Neural progenitor cell (in vitro differentiated cells): Measurements from ENCODE around the gene COMMD8. TPM values are rescaled to one million over a fixed set of nuclear protein-coding genes. Genes with fewer than 3 reads are reported as not detected.
A peak's percentile ranks its signal among the peaks of the same experiment; 100 is the strongest.

Source experiments
- DNase-seq: peaks from one replicate; pipeline ENCODE4 v3.0.0-alpha.2; 2016; ENCODE audit warnings: low spot score
- H2AFZ ChIP-seq: fragments of 200-600 bp; sonication (generic); replicated peaks from 2 replicates; pipeline ENCODE4 v1.6.1; 2016; ENCODE audit warnings: antibody characterized with exemption
- H3F3A ChIP-seq: fragments of 200-600 bp; sonication (generic); 2 replicates; pipeline ENCODE4 v1.6.1; 2016; ENCODE audit warnings: antibody characterized with exemption, low read depth
- H3K27ac ChIP-seq: fragments of 200-600 bp; sonication (generic); 2 replicates; pipeline ENCODE4 v1.5.1; 2016; ENCODE audit warnings: mild to moderate bottlenecking
- H3K27me3 ChIP-seq: fragments of 200-600 bp; sonication (generic); 2 replicates; pipeline ENCODE4 v1.6.1; 2016; ENCODE audit warnings: mild to moderate bottlenecking, moderate library complexity
- H3K36me3 ChIP-seq: fragments of 200-600 bp; sonication (generic); 2 replicates; pipeline ENCODE4 v1.5.1; 2016
- H3K4me1 ChIP-seq: fragments of 200-600 bp; sonication (generic); 2 replicates; pipeline ENCODE4 v1.6.1; 2016; ENCODE audit warnings: mixed run types
- H3K4me2 ChIP-seq: fragments of 200-600 bp; sonication (generic); 2 replicates; pipeline ENCODE4 v1.6.1; 2016
- H3K4me3 ChIP-seq: fragments of 200-600 bp; sonication (generic); 2 replicates; pipeline ENCODE4 v1.5.1; 2016
- H3K79me2 ChIP-seq: fragments of 200-600 bp; sonication (generic); 2 replicates; pipeline ENCODE4 v1.6.1; 2016; ENCODE audit warnings: low read depth
- H3K9ac ChIP-seq: fragments of 200-600 bp; sonication (generic); 2 replicates; pipeline ENCODE4 v1.6.1; 2016
- H3K9me3 ChIP-seq: fragments of 200-600 bp; sonication (generic); 2 replicates; pipeline ENCODE4 v1.5.1; 2016; ENCODE audit warnings: low read depth
- H4K20me1 ChIP-seq: fragments of 200-600 bp; sonication (generic); 2 replicates; pipeline ENCODE4 v1.6.1; 2016; ENCODE audit warnings: low read depth
- H3K27ac Mint-ChIP-seq: 3 replicates; pipeline ENCODE4 v1.8.0; 2021; ENCODE audit warnings: mixed read lengths
- H3K27me3 Mint-ChIP-seq: 2 replicates; pipeline ENCODE4 v1.8.0; 2022; ENCODE audit warnings: low read depth, mild to moderate bottlenecking, inconsistent platforms, moderate library complexity, mixed read lengths; ENCODE audit not compliant: insufficient read depth
- H3K36me3 Mint-ChIP-seq: 3 replicates; pipeline ENCODE4 v1.8.0; 2021; ENCODE audit warnings: mixed read lengths
- H3K4me1 Mint-ChIP-seq: 3 replicates; pipeline ENCODE4 v1.8.0; 2021; ENCODE audit warnings: mixed read lengths
- H3K4me3 Mint-ChIP-seq: 3 replicates; pipeline ENCODE4 v1.8.0; 2021; ENCODE audit warnings: mild to moderate bottlenecking, moderate library complexity, mixed read lengths
- H3K9me3 Mint-ChIP-seq: 3 replicates; pipeline ENCODE4 v1.8.0; 2020; ENCODE audit warnings: mixed read lengths
- EZH2 ChIP-seq: fragments of 200-600 bp; sonication (generic); IDR thresholded peaks from 2 replicates; pipeline ENCODE4 v1.6.1; 2017; ENCODE audit warnings: antibody characterized with exemption, mild to moderate bottlenecking, moderate library complexity
- EZH2phosphoT487 ChIP-seq: fragments of 200-600 bp; sonication (generic); IDR thresholded peaks from 2 replicates; pipeline ENCODE4 v1.6.1; 2017; ENCODE audit warnings: antibody characterized with exemption
- total RNA-seq: library from RNA; depleted of rRNA; stranded (reverse); fragments of >200 nt; gene quantifications from 2 replicates; pipeline ENCODE4 v1.2.3, GENCODE V29; 2015; ENCODE audit warnings: low replicate concordance
- TF ChIP-seq, protein P1 (sequence below): fragments of 200-600 bp; sonication (generic); IDR thresholded peaks from 2 replicates; pipeline ENCODE4 v1.5.1; 2017; ENCODE audit warnings: antibody characterized with exemption, mild to moderate bottlenecking

The COMMD8 gene
- total RNA-seq, 1 donor from 2014 or later, result 46.1 TPM

DNA sequence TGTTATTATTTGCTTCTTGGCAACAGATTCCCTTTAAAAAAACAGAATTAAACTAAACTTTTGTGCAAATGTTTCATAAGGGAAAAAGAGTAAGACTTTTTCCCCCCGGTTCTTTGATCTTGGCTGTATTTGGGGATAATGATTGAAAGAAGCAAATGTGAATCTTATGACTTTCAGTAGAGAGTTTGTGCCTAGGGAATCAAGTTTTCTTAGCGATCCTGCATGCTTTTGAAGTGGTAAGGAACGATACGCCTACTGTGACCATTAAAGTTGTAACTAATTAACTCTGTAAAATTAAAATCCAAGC lies 30.6 kb upstream of the COMMD8 start:
- no peaks in the 10 kb centered on the region for H3K9me3 Mint-ChIP-seq

DNA sequence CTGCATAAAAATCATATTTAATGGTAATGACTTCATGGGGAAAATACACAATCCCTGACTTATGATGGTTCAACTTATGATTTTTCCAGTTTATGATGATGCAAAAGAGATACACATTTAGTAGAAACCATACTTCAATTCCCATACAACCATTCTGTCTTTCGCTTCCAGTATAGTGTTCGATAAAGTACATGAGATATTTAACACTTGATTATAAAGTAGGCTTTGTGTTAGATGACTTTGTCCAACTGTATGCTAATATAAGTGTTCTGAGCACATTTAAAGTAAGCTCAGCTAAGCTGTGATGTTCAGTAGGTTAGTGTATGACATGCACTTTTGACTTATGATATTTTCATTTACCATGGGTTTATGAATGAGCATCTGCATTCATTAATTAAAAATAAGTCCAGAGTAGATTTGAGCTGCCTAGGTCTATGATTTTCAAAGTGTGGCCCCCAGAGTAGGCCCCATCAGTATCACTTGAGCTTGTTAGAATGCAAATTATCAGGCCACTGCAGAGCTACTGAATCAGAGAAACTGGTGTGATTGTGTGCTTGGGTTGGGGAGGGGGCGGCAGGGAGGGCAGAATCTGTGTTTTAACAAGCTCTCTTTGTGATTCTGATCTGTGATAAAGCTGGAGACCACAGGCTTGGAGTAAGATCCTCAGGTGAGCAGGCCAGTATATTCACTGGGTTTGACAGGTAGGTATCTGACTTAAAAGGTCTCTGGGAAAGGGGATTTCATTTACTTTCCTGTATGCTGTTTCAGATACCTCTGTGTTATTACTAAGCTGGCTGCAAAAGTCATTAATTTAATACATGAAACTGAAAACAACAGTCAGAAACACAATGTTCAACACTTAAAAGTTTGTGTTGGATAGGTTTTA lies 30.0 kb upstream of the COMMD8 start:
- no peaks in the 10 kb centered on the region for H3F3A ChIP-seq
- TF ChIP-seq EZH2phosphoT487 (no peak), EZH2 (no peak)
- TF ChIP-seq, protein P1, sequence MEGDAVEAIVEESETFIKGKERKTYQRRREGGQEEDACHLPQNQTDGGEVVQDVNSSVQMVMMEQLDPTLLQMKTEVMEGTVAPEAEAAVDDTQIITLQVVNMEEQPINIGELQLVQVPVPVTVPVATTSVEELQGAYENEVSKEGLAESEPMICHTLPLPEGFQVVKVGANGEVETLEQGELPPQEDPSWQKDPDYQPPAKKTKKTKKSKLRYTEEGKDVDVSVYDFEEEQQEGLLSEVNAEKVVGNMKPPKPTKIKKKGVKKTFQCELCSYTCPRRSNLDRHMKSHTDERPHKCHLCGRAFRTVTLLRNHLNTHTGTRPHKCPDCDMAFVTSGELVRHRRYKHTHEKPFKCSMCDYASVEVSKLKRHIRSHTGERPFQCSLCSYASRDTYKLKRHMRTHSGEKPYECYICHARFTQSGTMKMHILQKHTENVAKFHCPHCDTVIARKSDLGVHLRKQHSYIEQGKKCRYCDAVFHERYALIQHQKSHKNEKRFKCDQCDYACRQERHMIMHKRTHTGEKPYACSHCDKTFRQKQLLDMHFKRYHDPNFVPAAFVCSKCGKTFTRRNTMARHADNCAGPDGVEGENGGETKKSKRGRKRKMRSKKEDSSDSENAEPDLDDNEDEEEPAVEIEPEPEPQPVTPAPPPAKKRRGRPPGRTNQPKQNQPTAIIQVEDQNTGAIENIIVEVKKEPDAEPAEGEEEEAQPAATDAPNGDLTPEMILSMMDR, result no peak
- Mint-ChIP-seq H3K4me1 (peaks cover 6% of the 10 kb centered on the region), H3K27ac (no peak overlapping the region), H3K36me3 (no peaks in the 10 kb centered on the region), H3K4me3 (no peak overlapping the region), H3K27me3 (no peaks in the 10 kb centered on the region), H3K9me3 (peaks cover 5% of the 10 kb centered on the region)
- H3K4me3 ChIP-seq, result no peak overlapping the region
- H3K4me2 ChIP-seq, result no peak overlapping the region
- no peaks in the 10 kb centered on the region for H3K36me3 ChIP-seq
- H3K79me2 ChIP-seq, result no peaks in the 10 kb centered on the region
- H2AFZ ChIP-seq, result no peak overlapping the region
- DNase-seq, result no peak
- no peaks in the 10 kb centered on the region for H3K4me1 ChIP-seq
- no peaks in the 10 kb centered on the region for H4K20me1 ChIP-seq
- no peaks in the 10 kb centered on the region for H3K27me3 ChIP-seq
- H3K9me3 ChIP-seq, result no peaks in the 10 kb centered on the region
- H3K9ac ChIP-seq, result no peak overlapping the region
- H3K27ac ChIP-seq, result no peak overlapping the region

More for the DNA sequence above, 30.6 kb upstream of the COMMD8 start:
- Histone ChIP-seq H3K36me3 (no peaks in the 10 kb centered on the region), H3K4me2 (no peak overlapping the region), H3K27ac (no peak overlapping the region), H3F3A (no peaks in the 10 kb centered on the region), H3K4me3 (no peak overlapping the region), H3K27me3 (no peaks in the 10 kb centered on the region), H3K9ac (no peak overlapping the region), H4K20me1 (no peaks in the 10 kb centered on the region), H3K79me2 (no peaks in the 10 kb centered on the region), H3K4me1 (no peaks in the 10 kb centered on the region), H3K9me3 (no peaks in the 10 kb centered on the region), H2AFZ (no peak overlapping the region)
- H3K4me1 Mint-ChIP-seq, result peaks cover 6% of the 10 kb centered on the region
- H3K36me3 Mint-ChIP-seq, result no peaks in the 10 kb centered on the region
- no peak overlapping the region for H3K27ac Mint-ChIP-seq
- no peak overlapping the region for H3K4me3 Mint-ChIP-seq
- no peak for DNase-seq
- TF ChIP-seq EZH2phosphoT487 (no peak), EZH2 (no peak)
- TF ChIP-seq, protein P1, result no peak
- no peaks in the 10 kb centered on the region for H3K27me3 Mint-ChIP-seq

DNA sequence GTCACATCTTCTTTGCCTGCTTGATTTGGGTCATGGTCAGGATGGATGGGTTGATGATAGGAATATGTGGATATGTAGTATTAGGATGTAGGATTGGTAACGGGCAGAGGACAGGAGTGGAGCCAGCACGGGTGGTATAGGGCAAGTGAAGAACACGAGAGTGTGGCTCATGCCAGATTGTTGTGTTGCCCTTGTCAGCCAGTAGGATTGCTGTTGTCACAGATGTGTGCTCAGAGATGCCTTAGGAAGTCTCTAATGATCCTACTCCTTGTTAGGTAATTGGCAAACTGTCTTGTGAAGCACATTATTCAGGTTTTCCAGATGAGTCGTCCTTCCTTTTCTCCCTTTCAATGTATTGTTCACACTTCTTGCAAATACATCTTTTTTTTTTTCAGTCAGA lies 27.0 kb upstream of the COMMD8 start:
- Mint-ChIP-seq H3K36me3 (no peaks in the 10 kb centered on the region), H3K27ac (no peak overlapping the region), H3K4me3 (no peak overlapping the region), H3K4me1 (peaks cover 11% of the 10 kb centered on the region), H3K27me3 (no peaks in the 10 kb centered on the region), H3K9me3 (peaks cover 5% of the 10 kb centered on the region)
- Histone ChIP-seq H2AFZ (no peak overlapping the region), H3K79me2 (no peaks in the 10 kb centered on the region), H3K4me1 (peaks cover 6% of the 10 kb centered on the region), H4K20me1 (no peaks in the 10 kb centered on the region), H3F3A (no peaks in the 10 kb centered on the region), H3K27me3 (peaks cover 11% of the 10 kb centered on the region), H3K36me3 (no peaks in the 10 kb centered on the region), H3K4me2 (no peak overlapping the region), H3K9me3 (no peaks in the 10 kb centered on the region), H3K27ac (no peak overlapping the region), H3K9ac (no peak overlapping the region), H3K4me3 (no peak overlapping the region)
- peak; percentile 50 for DNase-seq
- no peak for TF ChIP-seq EZH2phosphoT487
- TF ChIP-seq, protein P1, result peak; percentile 54
